Astrocyte of the cerebellum (primary cell): ENCODE data around the gene DNAJC5G.

ENCODE experiments used
- DNase-seq: peaks from one replicate; pipeline ENCODE4 v3.0.0-alpha.2; 2011; ENCODE audit warnings: low read depth
- H3K4me3 ChIP-seq: 2 replicates; pipeline ENCODE4 v1.5.1; 2011; ENCODE audit warnings: mild to moderate bottlenecking, low read depth, low read length, moderate library complexity
- CTCF ChIP-seq: IDR thresholded peaks from 2 replicates; pipeline ENCODE4 v1.5.1; 2012; ENCODE audit warnings: low read length, low read depth, moderate library complexity, mild to moderate bottlenecking; ENCODE audit errors: missing control alignments
- in situ Hi-C: cut with HindIII; loops from 2 replicates; pipeline ENCODE4 v1.10.0; 2017; ENCODE audit warnings: low sequenced_read_pairs

DNAJC5G gene

GRCh38 chr2:27250652-27251379, 24.4 kb upstream of the DNAJC5G start:
- TF ChIP-seq CTCF = no peak
- H3K4me3 ChIP-seq = no peak overlapping the region
- in situ Hi-C loops = no loop called here
- DNase-seq = no peak

GRCh38 chr2:27251766-27252165, 23.5 kb upstream of the DNAJC5G start:
- in situ Hi-C loops = no loop called here
- TF ChIP-seq CTCF = no peak
- H3K4me3 ChIP-seq = no peak overlapping the region
- DNase-seq = no peak

GRCh38 chr2:27255187-27255586, 20.0 kb upstream of the DNAJC5G start:
- H3K4me3 ChIP-seq = no peak overlapping the region
- TF ChIP-seq CTCF = no peak
- in situ Hi-C loops = no loop called here
- DNase-seq = no peak

GRCh38 chr2:27255660-27256059, 19.6 kb upstream of the DNAJC5G start:
- H3K4me3 ChIP-seq = no peak overlapping the region
- TF ChIP-seq CTCF = no peak
- in situ Hi-C loops = no loop called here
- DNase-seq = no peak

- TF ChIP-seq CTCF = no peak
- in situ Hi-C loops = no loop called here
- DNase-seq = no peak
- no peak overlapping the region for H3K4me3 ChIP-seq
These were observed 18.3 kb upstream of the DNAJC5G start for GRCh38 chr2:27256855-27257454.

GRCh38 chr2:27258051-27258450, 17.2 kb upstream of the DNAJC5G start:
- no peak for TF ChIP-seq CTCF
- DNase-seq = no peak
- in situ Hi-C loops = no loop called here
- H3K4me3 ChIP-seq = no peak overlapping the region
